ENCODE results near the gene GNG12.
"Not testable (repeated sequence)": the region's sequence is repeated elsewhere in the genome, so short reads cannot be mapped to it uniquely, and the experiment has no call there.

Gene GNG12

GRCh38 chr1:67675800-67676199 is 157.5 kb downstream of the GNG12 start:
- DNase-seq = peak; percentile 54

- DNase-seq = peak; percentile 98
Observed at GRCh38 chr1:67674260-67675011, 158.8 kb downstream of the GNG12 start.

- no peak for DNase-seq
Observed at GRCh38 chr1:67673468-67674201, 159.6 kb downstream of the GNG12 start.

GRCh38 chr1:67672260-67672803 is 160.9 kb downstream of the GNG12 start:
- no peak for DNase-seq

- DNase-seq = no peak
Observed at GRCh38 chr1:67668660-67669059, 164.6 kb downstream of the GNG12 start.

- no peak for DNase-seq
Observed at GRCh38 chr1:67666636-67667035, 166.6 kb downstream of the GNG12 start.

- DNase-seq = not testable (repeated sequence)
Observed at GRCh38 chr1:67665307-67665706, 168.0 kb downstream of the GNG12 start.

- no peak for DNase-seq
Observed at GRCh38 chr1:67664048-67664447, 169.2 kb downstream of the GNG12 start.

- no peak for DNase-seq
Observed at GRCh38 chr1:67662884-67663283, 170.4 kb downstream of the GNG12 start.

- DNase-seq = no peak
Observed at GRCh38 chr1:67659229-67659628, 174.0 kb downstream of the GNG12 start.

GRCh38 chr1:67657152-67657551 is 176.1 kb downstream of the GNG12 start:
- not testable (repeated sequence) for DNase-seq

GRCh38 chr1:67655581-67655980 is 177.7 kb downstream of the GNG12 start:
- no peak for DNase-seq

- no peak for DNase-seq
Observed at GRCh38 chr1:67653304-67653703, 180.0 kb downstream of the GNG12 start.

GRCh38 chr1:67652800-67653199 is 180.5 kb downstream of the GNG12 start:
- peak; percentile 52 for DNase-seq

Measured in DMS 273 treated with DMSO at 0.1 percent for 48 hours (cell line).